GM21737 (cell line): Measurements from ENCODE around the gene PAH.
"Not testable (repeated sequence)": the region's sequence is repeated elsewhere in the genome, so short reads cannot be mapped to it uniquely, and the experiment has no call there.

Experiments
- ATAC-seq: cut with Tn5 transposase; IDR thresholded peaks from one replicate; pipeline ENCODE4 v1.9.1; 2021; ENCODE audit warnings: mild to moderate bottlenecking, moderate library complexity; ENCODE audit not compliant: unreplicated experiment

The PAH gene

DNA sequence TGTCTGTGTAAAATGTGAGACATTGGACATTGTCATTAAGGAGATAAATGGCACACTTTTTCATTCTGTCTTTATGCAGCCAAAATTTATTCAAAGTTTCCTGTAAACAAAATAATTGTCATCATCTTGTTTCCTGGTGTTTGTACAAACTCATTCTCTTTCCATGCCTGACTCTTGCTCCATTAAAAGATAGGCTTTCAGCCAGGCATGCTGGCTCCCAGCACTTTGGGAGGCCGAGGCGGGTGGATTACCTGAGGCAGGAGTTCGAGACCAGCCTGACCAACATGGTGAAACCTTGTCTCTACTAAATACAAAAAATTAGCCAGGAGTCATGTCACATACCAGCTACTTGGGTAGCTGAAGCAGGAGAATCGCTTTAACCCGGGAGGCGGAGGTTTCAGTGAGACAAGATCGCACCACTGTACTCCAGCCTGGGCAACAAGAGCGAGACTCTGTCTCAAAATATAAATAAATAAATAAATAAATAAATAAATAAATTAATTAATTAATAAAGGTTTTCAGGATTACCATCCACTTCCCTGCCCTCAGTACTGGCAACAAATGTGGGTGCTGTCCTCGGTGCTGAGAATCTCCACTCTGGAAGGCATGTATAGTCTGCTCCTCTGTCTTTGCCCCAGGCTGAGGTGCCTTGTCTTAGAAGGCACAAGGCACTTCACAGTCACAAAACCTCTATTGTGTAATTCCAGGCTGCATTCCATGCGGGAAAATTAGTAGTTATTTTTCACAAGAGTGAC, 83.2 kb downstream of the PAH start:
- ATAC-seq = no peak

DNA sequence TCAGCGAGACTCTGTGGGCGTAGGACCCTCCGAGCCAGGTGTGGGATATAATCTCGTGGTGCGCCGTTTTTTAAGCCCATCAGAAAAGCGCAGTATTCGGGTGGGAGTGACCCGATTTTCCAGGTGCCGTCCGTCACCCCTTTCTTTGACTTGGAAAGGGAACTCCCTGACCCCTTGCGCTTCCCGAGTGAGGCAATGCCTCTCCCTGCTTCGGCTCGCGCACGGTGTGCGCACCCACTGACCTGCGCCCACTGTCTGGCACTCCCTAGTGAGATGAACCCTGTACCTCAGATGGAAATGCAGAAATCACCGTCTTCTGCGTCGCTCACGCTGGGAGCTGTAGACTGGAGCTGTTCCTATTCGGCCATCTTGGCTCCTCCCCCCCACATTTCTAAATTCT, 84.2 kb downstream of the PAH start:
- ATAC-seq = not testable (repeated sequence)

GRCh38 chr12:102824218-102824835, 92.7 kb downstream of the PAH start:
- ATAC-seq = no peak

DNA sequence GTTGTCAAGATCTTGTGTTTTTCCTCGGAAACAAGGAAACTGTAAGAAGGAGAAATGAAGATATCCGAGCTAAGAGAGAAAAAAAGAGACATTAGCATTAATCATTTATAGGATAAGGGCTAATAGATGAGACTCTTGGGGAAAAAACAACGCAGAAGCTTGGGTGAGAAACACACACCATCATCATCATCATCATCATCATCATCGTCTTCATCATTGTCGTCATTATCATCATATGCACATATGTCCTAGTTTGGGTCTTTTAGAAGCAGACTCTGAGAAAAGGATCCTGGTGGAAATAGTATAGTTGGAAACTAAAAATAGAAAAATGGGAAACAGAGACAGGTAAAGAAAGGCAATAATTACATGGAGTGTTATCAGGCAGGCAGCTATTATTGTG, 95.9 kb downstream of the PAH start:
- ATAC-seq = no peak

DNA sequence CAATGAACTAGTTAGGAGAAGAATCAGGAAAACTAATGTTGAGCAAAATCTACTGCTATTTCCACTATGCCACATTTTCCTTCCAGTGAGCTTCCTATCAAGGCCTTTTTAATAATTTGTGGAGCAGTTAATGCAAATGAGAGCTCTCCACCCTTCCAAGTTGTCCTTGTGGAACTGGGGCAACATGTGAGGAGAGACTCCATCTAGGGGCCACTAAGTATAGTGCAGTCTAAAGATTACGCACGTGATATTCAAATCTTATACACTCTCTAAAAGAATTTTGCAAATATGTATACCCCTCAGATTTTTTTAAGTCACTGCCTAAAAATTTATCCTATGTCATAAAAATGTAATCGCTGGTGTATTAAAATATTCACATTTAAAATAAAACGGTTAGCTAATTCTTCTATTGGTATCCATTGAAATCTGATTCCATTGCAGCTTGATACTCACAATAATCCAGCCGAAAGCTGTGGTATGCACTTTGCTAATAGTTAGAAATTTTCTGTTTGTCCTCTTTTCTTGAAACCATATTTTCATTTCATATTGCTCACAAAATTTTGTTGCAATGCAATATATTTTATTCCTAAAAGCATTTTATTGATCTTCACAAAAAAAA, 100.1 kb downstream of the PAH start:
- no peak for ATAC-seq

DNA sequence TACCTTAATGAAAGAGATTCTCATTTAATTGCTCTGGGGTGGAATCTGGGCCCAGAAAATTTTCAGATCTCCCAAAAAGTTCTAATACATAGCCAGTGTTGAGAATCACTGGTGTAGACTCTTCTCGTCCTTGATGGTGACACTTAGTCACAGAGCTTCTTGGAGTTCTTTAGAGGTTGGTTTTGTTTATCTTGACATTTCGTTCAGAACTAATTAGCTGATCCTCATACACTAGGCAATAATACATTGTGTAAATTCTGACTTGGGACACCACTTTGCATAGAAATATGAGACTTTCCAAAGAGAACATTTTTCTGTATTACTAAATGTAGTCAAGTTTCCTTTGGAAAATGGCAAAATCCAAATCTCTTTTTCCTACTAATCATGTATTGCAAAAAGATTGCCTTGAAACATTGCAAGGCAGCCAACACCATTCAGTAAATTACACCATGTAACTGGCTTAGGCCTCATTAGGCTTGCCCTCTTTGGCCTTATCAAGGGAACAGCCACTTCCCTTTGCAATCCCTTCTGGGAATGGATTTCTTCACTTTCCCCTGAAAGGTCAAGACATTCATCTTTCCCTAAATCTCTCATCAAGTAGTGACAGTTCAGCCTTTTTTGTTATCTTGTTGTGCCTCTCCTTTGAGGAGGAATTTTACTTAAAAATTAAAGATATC, 102.2 kb downstream of the PAH start:
- no peak for ATAC-seq

- no peak for ATAC-seq
Measured at GRCh38 chr12:102812344-102812743, 104.7 kb downstream of the PAH start.

- no peak for ATAC-seq
Measured at GRCh38 chr12:102811110-102811737, 105.8 kb downstream of the PAH start.

DNA sequence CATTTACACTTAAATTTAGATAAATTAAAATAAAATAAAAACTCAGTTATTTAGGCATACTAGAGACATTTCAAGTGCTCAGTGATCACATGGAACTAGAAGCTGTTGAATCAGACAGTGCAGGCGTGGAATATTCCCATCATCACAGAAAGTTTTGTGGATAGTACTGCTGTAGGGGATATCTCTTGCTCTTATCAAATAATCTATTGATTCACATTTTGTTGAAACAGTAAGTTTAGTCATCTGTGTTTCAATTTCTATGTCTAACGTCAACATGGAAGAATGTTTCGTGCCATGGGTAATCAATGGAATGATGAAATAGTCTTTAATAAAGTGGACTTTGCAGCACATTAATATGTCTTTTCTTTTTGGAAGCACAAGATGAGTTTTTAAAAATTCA, 108.6 kb downstream of the PAH start:
- no peak for ATAC-seq

DNA sequence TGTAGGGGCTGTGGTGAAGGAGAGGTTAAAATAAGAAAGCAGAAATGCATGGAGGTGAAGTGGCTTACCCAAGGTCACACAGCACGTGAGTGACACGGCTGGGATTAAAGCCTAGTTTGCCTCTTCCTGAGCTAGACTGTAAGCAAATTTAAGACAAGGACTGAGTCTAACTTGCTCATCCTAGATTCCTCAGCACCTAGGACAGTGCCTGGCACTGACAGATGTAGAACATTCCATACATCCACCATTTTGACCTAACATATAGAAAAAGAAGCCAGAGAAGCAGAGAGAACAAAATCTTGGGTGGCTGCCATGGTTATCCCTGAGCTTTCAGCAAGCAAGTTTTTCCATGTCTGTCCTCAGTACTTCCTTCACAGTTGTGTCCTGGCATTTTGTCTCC, 110.5 kb downstream of the PAH start:
- ATAC-seq = no peak

GRCh38 chr12:102806110-102806509, 110.9 kb downstream of the PAH start:
- ATAC-seq = no peak

DNA sequence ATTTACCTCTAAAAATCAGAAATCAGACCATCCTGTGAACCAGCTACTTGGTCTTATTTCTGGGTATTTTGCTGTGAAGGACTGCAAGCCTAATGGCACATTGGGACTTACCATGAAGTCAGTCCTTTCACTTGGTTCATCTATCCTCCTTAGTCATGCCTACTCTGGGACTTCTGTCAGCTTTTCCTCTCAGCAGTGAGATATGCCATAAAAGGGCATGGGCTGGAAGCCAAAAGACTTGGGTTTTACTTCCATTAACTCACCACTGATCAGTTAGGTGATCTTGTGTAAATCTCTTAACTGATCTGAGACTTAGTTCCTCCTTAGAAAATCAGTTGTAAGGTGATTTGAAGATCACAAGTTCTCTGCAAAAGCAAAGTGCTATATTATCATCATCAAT, 116.5 kb downstream of the PAH start:
- no peak for ATAC-seq

GRCh38 chr12:102799229-102799628, 117.8 kb downstream of the PAH start:
- no peak for ATAC-seq

- no peak for ATAC-seq
Measured at GRCh38 chr12:102797528-102797927, 119.5 kb downstream of the PAH start.

GRCh38 chr12:102793921-102794320, 123.1 kb downstream of the PAH start:
- ATAC-seq = no peak
